GM23338 (cell line): ENCODE measurements around the gene ADAMTS20. TPM values are rescaled to one million over a fixed set of nuclear protein-coding genes. Genes with fewer than 3 reads are reported as not detected.

Experiments used
- ATAC-seq: fragments of 200-7000 bp; cut with Tn5 transposase; 3 replicates; pipeline ENCODE4 v1.9.1; 2020
- DNase-seq: peaks from one replicate; pipeline ENCODE4 v3.0.0-alpha.2; 2015; ENCODE audit warnings: low spot score
- H2AFZ ChIP-seq: fragments of 200-600 bp; sonication (generic); 2 replicates; pipeline ENCODE4 v1.8.0; 2016; ENCODE audit warnings: antibody characterized with exemption, mild to moderate bottlenecking, moderate library complexity
- H3F3A ChIP-seq: fragments of 200-600 bp; sonication (generic); replicated peaks from 2 replicates; pipeline ENCODE4 v1.8.0; 2017; ENCODE audit warnings: antibody characterized with exemption, mixed run types, low read depth
- H3K27ac ChIP-seq: fragments of 200-600 bp; sonication (generic); 2 replicates; pipeline ENCODE4 v1.6.1; 2016; ENCODE audit warnings: low read depth
- H3K27me3 ChIP-seq: fragments of 200-600 bp; sonication (generic); 2 replicates; pipeline ENCODE4 v1.8.0; 2016; ENCODE audit warnings: mild to moderate bottlenecking, mixed run types, moderate library complexity; ENCODE audit not compliant: insufficient read depth
- H3K36me3 ChIP-seq: fragments of 200-600 bp; sonication (generic); 2 replicates; pipeline ENCODE4 v1.8.0; 2016; ENCODE audit warnings: mild to moderate bottlenecking; ENCODE audit not compliant: insufficient read depth
- H3K4me1 ChIP-seq: fragments of 200-600 bp; sonication (generic); 2 replicates; pipeline ENCODE4 v1.8.0; 2016; ENCODE audit warnings: mild to moderate bottlenecking, moderate library complexity; ENCODE audit not compliant: insufficient read depth
- H3K4me2 ChIP-seq: fragments of 200-600 bp; sonication (generic); 2 replicates; pipeline ENCODE4 v1.7.1; 2017; ENCODE audit warnings: mixed run types
- H3K4me3 ChIP-seq: fragments of 200-600 bp; sonication (generic); 2 replicates; pipeline ENCODE4 v1.6.1; 2016; ENCODE audit warnings: mixed run types
- H3K79me2 ChIP-seq: fragments of 200-600 bp; sonication (generic); replicated peaks from 2 replicates; pipeline ENCODE4 v1.8.0; 2017; ENCODE audit warnings: mild to moderate bottlenecking; ENCODE audit not compliant: insufficient read depth
- H3K9me2 ChIP-seq: fragments of 200-600 bp; sonication (generic); 2 replicates; pipeline ENCODE4 v1.8.0; 2017; ENCODE audit not compliant: insufficient read depth
- H4K20me1 ChIP-seq: fragments of 200-600 bp; sonication (generic); replicated peaks from 2 replicates; pipeline ENCODE4 v1.8.0; 2017; ENCODE audit warnings: mild to moderate bottlenecking; ENCODE audit not compliant: insufficient read depth
- H3K27ac Mint-ChIP-seq: 2 replicates; pipeline ENCODE4 v1.8.0; 2020; ENCODE audit warnings: inconsistent platforms, mild to moderate bottlenecking, moderate library complexity, mixed read lengths
- H3K27me3 Mint-ChIP-seq: 3 replicates; pipeline ENCODE4 v1.8.0; 2022; ENCODE audit warnings: low read depth, mild to moderate bottlenecking, moderate library complexity, mixed read lengths, inconsistent platforms; ENCODE audit not compliant: insufficient read depth, poor library complexity
- H3K36me3 Mint-ChIP-seq: 3 replicates; pipeline ENCODE4 v1.8.0; 2021; ENCODE audit warnings: low read depth, mild to moderate bottlenecking, inconsistent platforms, moderate library complexity, mixed read lengths
- H3K4me1 Mint-ChIP-seq: 3 replicates; pipeline ENCODE4 v1.8.0; 2020; ENCODE audit warnings: mild to moderate bottlenecking, inconsistent platforms, mixed read lengths
- H3K4me3 Mint-ChIP-seq: 3 replicates; pipeline ENCODE4 v1.8.0; 2021; ENCODE audit warnings: moderate library complexity, mild to moderate bottlenecking, inconsistent platforms, mixed read lengths
- H3K9me3 Mint-ChIP-seq: 3 replicates; pipeline ENCODE4 v1.8.0; 2020; ENCODE audit warnings: moderate library complexity, mild to moderate bottlenecking, inconsistent platforms, mixed read lengths
- CREB1 ChIP-seq: fragments of 250-450 bp; sonication (Bioruptor Pico); IDR thresholded peaks from 2 replicates; pipeline ENCODE4 v1.5.0; 2020; ENCODE audit warnings: low read depth, mild to moderate bottlenecking, moderate library complexity
- ETS1 ChIP-seq: IDR thresholded peaks from 2 replicates; pipeline ENCODE4 v1.6.1; 2016; ENCODE audit warnings: antibody characterized with exemption
- EZH2 ChIP-seq: fragments of 200-600 bp; sonication (generic); IDR thresholded peaks from one replicate; pipeline ENCODE4 v1.8.0; 2017; ENCODE audit warnings: antibody characterized with exemption, mild to moderate bottlenecking, low read depth; ENCODE audit not compliant: unreplicated experiment
- EZH2phosphoT487 ChIP-seq: fragments of 200-600 bp; sonication (generic); IDR thresholded peaks from one replicate; pipeline ENCODE4 v1.8.1; 2018; ENCODE audit warnings: antibody characterized with exemption; ENCODE audit not compliant: unreplicated experiment
- NANOG ChIP-seq: IDR thresholded peaks from 2 replicates; pipeline ENCODE4 v1.6.1; 2016; ENCODE audit warnings: antibody characterized with exemption, borderline replicate concordance
- POLR2AphosphoS5 ChIP-seq: IDR thresholded peaks from 2 replicates; pipeline ENCODE4 v1.6.1; 2016; ENCODE audit warnings: antibody characterized with exemption, low read depth
- STAT1 ChIP-seq: IDR thresholded peaks from one replicate; pipeline ENCODE4 v1.6.1; 2016; ENCODE audit warnings: antibody characterized with exemption; ENCODE audit not compliant: unreplicated experiment
- ZNF331 ChIP-seq: fragments of 250-450 bp; sonication (Bioruptor Pico); IDR thresholded peaks from 2 replicates; pipeline ENCODE4 v1.5.0; 2020; ENCODE audit warnings: low read depth, mild to moderate bottlenecking, moderate library complexity
- ZNF462 ChIP-seq: fragments of 250-450 bp; sonication (Bioruptor Pico); IDR thresholded peaks from 2 replicates; pipeline ENCODE4 v1.5.0; 2020; ENCODE audit warnings: mild to moderate bottlenecking, moderate library complexity
- long read RNA-seq: library from polyadenylated mRNA; unstranded; transcript quantifications from one replicate; pipeline ENCODE4 v2.0.0, GENCODE V29; 2020; ENCODE audit not compliant: unreplicated experiment
- polyA plus RNA-seq: library from polyadenylated mRNA; unstranded; fragments of >200 nt; fragmentation: Nextera tagmentation; extraction: Ambion mirVana; gene quantifications from 2 replicates; pipeline ENCODE4 v1.2.1, GENCODE V29; 2016
- total RNA-seq: library from RNA; depleted of rRNA; stranded (reverse); fragments of >200 nt; shearing (Covaris generic); gene quantifications from 2 replicates; pipeline ENCODE4 v1.2.3, GENCODE V29; 2014; rRNA removed
- TF ChIP-seq, protein P1 (sequence below): IDR thresholded peaks from one replicate; pipeline ENCODE4 v1.6.1; 2018; ENCODE audit warnings: antibody characterized with exemption; ENCODE audit not compliant: unreplicated experiment
- TF ChIP-seq, protein P2 (sequence below), 2 experiments: fragments of 200-600 bp in 1 of 2; sonication (generic) in 1 of 2; conservative IDR thresholded peaks; 2 replicates each; pipeline versions ENCODE4 v1.5.1 to v1.6.1; 2016 to 2017; ENCODE audit warnings: antibody characterized with exemption in 2 of 2, low read depth in 2 of 2, mild to moderate bottlenecking in 2 of 2, moderate library complexity in 1 of 2

ADAMTS20 gene
- total RNA-seq (8.7 and 9.3 TPM in 2 replicates), polyA plus RNA-seq (1.5 and 2.0 TPM in 2 replicates)
- long read RNA-seq, partial matches to known transcripts: 0 of 1 reads
- long read RNA-seq, other reads (novel, unspliced or antisense): 1 of 1 reads

DNA sequence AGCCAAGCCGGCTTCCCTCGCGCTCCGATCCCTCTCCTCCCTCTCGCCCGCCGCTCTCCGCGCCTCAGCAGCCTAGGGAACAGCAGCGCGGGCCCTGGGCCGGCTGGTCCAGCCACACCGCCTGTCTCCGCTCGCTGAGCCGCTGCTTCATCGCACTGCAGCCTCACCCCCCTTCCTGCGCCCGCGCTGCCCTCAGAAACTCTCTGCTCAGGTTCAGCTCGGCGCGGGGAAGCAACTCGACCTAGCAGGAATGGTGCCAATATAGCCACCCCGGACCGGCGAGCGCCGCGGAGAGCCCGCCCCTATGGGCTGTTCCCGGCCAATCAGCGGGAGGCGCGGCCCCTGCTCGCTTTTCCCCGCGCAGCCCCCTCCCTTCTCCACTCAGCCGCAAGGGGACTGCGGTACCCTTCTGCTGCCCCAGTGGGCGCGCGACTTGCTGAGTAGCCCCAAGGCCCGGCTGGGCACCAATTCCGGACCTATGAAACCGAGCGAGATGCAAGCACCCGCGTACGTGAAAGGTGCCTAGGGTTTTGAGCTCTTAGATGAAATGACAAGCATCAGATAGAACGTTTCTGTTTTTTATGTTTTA lies at the start of gene ADAMTS20:
Gene ADAMTS20 (minus strand): TSS at position 233 of the 589 bp plus-strand sequence. CDS start 282 bp downstream, outside the sequence.
- H3K9me3 Mint-ChIP-seq: peaks cover 6% of the 10 kb centered on the region
- peak within 1 kb of the TSS; percentile 93 for H3K4me3 Mint-ChIP-seq
- peaks cover 22% of the 10 kb centered on the region for H3K27me3 Mint-ChIP-seq
- H3K27ac Mint-ChIP-seq: no peak within 1 kb of the TSS
- Histone ChIP-seq H3K79me2 (peaks cover 18% of the 10 kb centered on the region), H3K36me3 (peaks cover 4% of the 10 kb centered on the region; the same call in 1 of the 2 replicates), H3K27ac (no peak within 1 kb of the TSS), H3K4me3 (peak within 1 kb of the TSS; percentile 79), H3K4me2 (peak within 1 kb of the TSS; percentile 91), H3K4me1 (peaks cover 5% of the 10 kb centered on the region; the same call in 1 of the 2 replicates), H4K20me1 (peaks cover 3% of the 10 kb centered on the region; the same call in 1 of the 2 replicates), H3K27me3 (peaks cover 26% of the 10 kb centered on the region), H2AFZ (peak within 1 kb of the TSS; percentile 93), H3K9me2 (no peaks in the 10 kb centered on the region), H3F3A (no peaks in the 10 kb centered on the region)
- peaks cover 5% of the 10 kb centered on the region; the same call in 2 of the 3 replicates for H3K36me3 Mint-ChIP-seq
- DNase-seq (peak; percentile 95), ATAC-seq (peak; percentile 89)
- TF ChIP-seq ZNF331 (CRISPR knock-in tag) (no peak), STAT1 (no peak), NANOG (no peak), CREB1 (CRISPR knock-in tag) (0 out of 2 replicates have a peak, but pooled peaks have one; percentile 17), EZH2 (no peak), ZNF462 (CRISPR knock-in tag) (0 out of 2 replicates have a peak, but pooled peaks have one; percentile 22), EZH2phosphoT487 (no peak), ETS1 (peak; percentile 15; the same call in 1 of the 2 replicates), POLR2AphosphoS5 (peak; percentile 97)
- TF ChIP-seq, protein P1, sequence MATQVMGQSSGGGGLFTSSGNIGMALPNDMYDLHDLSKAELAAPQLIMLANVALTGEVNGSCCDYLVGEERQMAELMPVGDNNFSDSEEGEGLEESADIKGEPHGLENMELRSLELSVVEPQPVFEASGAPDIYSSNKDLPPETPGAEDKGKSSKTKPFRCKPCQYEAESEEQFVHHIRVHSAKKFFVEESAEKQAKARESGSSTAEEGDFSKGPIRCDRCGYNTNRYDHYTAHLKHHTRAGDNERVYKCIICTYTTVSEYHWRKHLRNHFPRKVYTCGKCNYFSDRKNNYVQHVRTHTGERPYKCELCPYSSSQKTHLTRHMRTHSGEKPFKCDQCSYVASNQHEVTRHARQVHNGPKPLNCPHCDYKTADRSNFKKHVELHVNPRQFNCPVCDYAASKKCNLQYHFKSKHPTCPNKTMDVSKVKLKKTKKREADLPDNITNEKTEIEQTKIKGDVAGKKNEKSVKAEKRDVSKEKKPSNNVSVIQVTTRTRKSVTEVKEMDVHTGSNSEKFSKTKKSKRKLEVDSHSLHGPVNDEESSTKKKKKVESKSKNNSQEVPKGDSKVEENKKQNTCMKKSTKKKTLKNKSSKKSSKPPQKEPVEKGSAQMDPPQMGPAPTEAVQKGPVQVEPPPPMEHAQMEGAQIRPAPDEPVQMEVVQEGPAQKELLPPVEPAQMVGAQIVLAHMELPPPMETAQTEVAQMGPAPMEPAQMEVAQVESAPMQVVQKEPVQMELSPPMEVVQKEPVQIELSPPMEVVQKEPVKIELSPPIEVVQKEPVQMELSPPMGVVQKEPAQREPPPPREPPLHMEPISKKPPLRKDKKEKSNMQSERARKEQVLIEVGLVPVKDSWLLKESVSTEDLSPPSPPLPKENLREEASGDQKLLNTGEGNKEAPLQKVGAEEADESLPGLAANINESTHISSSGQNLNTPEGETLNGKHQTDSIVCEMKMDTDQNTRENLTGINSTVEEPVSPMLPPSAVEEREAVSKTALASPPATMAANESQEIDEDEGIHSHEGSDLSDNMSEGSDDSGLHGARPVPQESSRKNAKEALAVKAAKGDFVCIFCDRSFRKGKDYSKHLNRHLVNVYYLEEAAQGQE: no peak
- TF ChIP-seq, protein P2, sequence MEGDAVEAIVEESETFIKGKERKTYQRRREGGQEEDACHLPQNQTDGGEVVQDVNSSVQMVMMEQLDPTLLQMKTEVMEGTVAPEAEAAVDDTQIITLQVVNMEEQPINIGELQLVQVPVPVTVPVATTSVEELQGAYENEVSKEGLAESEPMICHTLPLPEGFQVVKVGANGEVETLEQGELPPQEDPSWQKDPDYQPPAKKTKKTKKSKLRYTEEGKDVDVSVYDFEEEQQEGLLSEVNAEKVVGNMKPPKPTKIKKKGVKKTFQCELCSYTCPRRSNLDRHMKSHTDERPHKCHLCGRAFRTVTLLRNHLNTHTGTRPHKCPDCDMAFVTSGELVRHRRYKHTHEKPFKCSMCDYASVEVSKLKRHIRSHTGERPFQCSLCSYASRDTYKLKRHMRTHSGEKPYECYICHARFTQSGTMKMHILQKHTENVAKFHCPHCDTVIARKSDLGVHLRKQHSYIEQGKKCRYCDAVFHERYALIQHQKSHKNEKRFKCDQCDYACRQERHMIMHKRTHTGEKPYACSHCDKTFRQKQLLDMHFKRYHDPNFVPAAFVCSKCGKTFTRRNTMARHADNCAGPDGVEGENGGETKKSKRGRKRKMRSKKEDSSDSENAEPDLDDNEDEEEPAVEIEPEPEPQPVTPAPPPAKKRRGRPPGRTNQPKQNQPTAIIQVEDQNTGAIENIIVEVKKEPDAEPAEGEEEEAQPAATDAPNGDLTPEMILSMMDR (conservative IDR thresholded peaks at IDR 0.05; ENCODE audit: low read depth in 2 of 2): peak; percentile 33 to 50
- H3K4me1 Mint-ChIP-seq: peaks cover 11% of the 10 kb centered on the region
